ENCODE data around the gene CDKN2A.

Gene CDKN2A

GRCh38 chr9:21993893-21994555 is at the start of gene CDKN2A:
CDKN2A (minus strand) TSS chr9:21994392.
- DNase-seq (ENCODE audit: low read depth), result no peak

- no peak for DNase-seq (ENCODE audit: low read depth)
These were observed 49.7 kb upstream of the CDKN2A start for GRCh38 chr9:22043928-22044327.

GRCh38 chr9:22041775-22042174 is 47.6 kb upstream of the CDKN2A start:
- DNase-seq (ENCODE audit: low read depth), result no peak

GRCh38 chr9:22041344-22041743 is 47.2 kb upstream of the CDKN2A start:
- DNase-seq (ENCODE audit: low read depth), result no peak

GRCh38 chr9:22040760-22041159 is 46.6 kb upstream of the CDKN2A start:
- DNase-seq (ENCODE audit: low read depth), result no peak

GRCh38 chr9:22039258-22039657 is 45.1 kb upstream of the CDKN2A start:
- DNase-seq (ENCODE audit: low read depth), result no peak

- no peak for DNase-seq (ENCODE audit: low read depth)
These were observed 43.9 kb upstream of the CDKN2A start for GRCh38 chr9:22037954-22038690.

GRCh38 chr9:22036866-22037626 is 42.9 kb upstream of the CDKN2A start:
- DNase-seq (ENCODE audit: low read depth), result no peak

GRCh38 chr9:22035591-22036011 is 41.4 kb upstream of the CDKN2A start:
- DNase-seq (ENCODE audit: low read depth), result no peak

GRCh38 chr9:22033012-22033630 is 38.9 kb upstream of the CDKN2A start:
- no peak for DNase-seq (ENCODE audit: low read depth)

GRCh38 chr9:22031655-22032411 is 37.6 kb upstream of the CDKN2A start:
- no peak for DNase-seq (ENCODE audit: low read depth)

GRCh38 chr9:22030101-22030598 is 36.0 kb upstream of the CDKN2A start:
- no peak for DNase-seq (ENCODE audit: low read depth)

- no peak for DNase-seq (ENCODE audit: low read depth)
These were observed 35.0 kb upstream of the CDKN2A start for GRCh38 chr9:22029231-22029630.

- no peak for DNase-seq (ENCODE audit: low read depth)
These were observed 34.2 kb upstream of the CDKN2A start for GRCh38 chr9:22028394-22028793.

GRCh38 chr9:22026696-22027095 is 32.5 kb upstream of the CDKN2A start:
- DNase-seq (ENCODE audit: low read depth), result no peak

- no peak for DNase-seq (ENCODE audit: low read depth)
These were observed 28.2 kb upstream of the CDKN2A start for GRCh38 chr9:22022396-22022795.

GRCh38 chr9:22010866-22011625 is 16.9 kb upstream of the CDKN2A start:
- no peak for DNase-seq (ENCODE audit: low read depth)

GRCh38 chr9:22009506-22009867 is 15.3 kb upstream of the CDKN2A start:
- DNase-seq (ENCODE audit: low read depth), result no peak

- no peak for DNase-seq (ENCODE audit: low read depth)
These were observed 14.7 kb upstream of the CDKN2A start, which contains the start of gene CDKN2B for GRCh38 chr9:22008717-22009505. CDKN2B (minus strand) TSS chr9:22009305; CDS start chr9:22008953, 352 bp downstream.

GRCh38 chr9:22008384-22008716 is 14.2 kb upstream of the CDKN2A start:
- no peak for DNase-seq (ENCODE audit: low read depth)
